HG02798 (cell line): ENCODE data around the gene ATXN7L3.

Experiments used
- ATAC-seq: cut with Tn5 transposase; IDR thresholded peaks from one replicate; pipeline ENCODE4 v1.9.1; 2021; ENCODE audit warnings: mild to moderate bottlenecking; ENCODE audit not compliant: unreplicated experiment, poor library complexity

Gene ATXN7L3

GRCh38 chr17:44219108-44219615, 19.5 kb upstream of the ATXN7L3 start:
- peak; percentile 44 for ATAC-seq

DNA sequence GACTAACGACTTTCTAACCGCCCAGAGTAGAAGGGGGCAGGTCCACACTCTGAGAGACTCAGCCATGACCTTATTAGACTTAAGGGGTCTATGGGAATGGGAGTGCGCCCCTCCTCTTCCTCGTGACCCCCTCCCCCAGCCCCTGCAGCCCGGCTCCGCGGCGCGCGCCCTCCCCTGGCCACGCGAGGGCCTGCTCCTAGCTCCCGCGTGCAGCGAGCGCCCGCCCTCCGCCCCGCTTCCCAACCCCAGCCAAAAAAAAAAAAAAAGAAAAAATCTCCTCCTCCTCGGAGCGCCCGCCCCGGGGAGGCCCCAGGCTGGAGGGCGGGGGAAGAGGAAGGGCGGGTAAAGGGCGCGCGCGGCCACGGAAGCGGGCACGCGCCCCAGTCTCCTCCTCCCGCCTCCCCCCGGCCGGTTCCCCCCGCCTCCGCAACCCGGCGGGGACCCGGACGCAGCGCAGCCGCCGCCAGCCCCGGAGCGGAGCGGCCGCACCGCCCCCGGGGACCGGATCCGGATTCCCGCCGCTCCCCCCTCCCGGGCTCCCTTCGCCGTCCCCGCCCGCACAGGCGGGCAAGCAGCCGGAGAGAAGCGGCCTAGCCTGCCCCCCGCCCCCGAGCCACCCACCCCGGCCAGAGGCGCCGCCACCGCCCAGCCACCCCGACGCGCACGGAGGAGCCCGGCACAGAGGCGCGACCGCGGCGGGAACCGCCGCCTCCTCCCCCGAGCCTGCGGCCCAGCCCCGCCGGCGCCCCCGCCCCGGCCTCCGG, 18.8 kb upstream of the ATXN7L3 start:
- ATAC-seq = peak; percentile 54

GRCh38 chr17:44217738-44218343, 18.2 kb upstream of the ATXN7L3 start:
- ATAC-seq = no peak

GRCh38 chr17:44216694-44217093, 17.0 kb upstream of the ATXN7L3 start:
- no peak for ATAC-seq

DNA sequence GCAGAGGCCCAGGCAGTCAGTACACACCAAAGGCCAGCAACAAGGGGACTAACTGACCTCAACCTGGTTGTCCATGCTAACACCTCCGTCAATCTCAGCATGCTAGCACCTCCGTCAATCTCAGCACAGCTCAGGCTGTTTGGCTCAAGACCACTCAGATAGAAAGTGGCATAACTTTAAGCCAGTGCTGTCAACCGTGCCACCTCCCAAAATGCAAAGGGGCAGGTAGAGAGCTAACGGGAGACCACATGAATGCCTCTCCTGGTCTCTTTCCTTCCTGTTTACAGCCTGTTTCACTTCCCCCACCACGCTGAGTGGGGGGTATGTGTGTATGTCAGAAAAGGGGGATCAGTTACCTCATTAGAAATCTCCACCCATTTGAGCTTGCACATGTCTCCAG, 16.5 kb upstream of the ATXN7L3 start:
- no peak for ATAC-seq

DNA sequence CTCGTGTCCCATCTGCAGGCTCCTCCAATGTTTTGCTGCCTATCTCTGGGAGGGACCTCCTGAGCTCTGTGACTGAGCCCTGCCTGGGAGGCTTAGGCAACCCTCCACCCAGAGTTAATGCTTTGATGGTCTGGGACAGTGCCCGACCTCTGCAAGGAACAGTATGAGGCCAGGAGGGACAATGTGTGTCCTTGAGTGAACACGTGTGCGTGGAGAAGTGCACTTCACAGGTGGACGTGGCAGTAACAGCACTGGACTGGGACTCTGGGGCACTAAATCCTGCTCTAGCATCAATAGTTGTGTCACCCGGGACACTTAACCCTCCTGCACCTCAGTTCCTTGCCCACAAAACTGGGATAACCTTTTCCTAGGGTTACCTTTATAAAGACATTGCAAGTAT, 15.2 kb upstream of the ATXN7L3 start:
- ATAC-seq = no peak

GRCh38 chr17:44214230-44214494, 14.5 kb upstream of the ATXN7L3 start:
- ATAC-seq = no peak

DNA sequence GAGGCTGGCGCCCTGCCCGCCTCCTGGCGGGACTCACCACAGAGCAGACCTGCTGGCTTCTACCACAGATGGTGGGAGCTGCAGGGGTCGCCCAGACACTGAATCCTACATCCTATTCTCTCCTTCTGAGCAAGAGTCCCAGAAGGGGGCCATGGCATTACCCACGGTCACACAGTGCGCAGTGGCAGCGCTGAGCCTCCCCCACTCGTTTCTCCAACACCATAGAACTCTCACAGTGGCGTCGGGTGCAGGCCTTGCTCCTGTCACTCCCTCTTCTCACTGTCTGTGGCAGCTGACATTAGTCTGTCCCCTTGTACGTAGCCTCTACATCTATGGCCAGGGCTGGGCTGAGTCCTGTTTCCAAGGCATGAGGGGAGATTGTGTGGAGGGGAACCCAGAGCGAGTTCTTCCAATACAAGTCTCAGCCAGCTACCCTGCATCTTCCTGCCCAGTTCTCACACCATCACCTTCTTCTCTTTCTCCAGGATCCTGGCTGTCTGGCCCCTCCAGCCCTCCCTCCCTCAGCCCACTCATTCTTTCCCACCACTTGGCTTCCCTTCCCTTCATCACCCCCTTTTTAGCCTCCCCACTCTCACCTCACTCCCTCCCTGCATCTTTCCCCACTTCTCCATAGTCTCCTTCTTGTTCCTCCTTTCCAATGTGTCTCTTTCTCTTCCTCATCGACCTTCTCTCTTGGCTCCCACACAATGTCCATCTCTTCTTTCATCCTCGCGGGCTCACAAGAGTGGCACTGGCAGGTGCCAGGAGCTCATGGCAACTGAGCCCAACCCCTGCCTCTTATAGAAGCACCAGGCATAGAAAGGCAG, 13.9 kb upstream of the ATXN7L3 start:
- no peak for ATAC-seq

DNA sequence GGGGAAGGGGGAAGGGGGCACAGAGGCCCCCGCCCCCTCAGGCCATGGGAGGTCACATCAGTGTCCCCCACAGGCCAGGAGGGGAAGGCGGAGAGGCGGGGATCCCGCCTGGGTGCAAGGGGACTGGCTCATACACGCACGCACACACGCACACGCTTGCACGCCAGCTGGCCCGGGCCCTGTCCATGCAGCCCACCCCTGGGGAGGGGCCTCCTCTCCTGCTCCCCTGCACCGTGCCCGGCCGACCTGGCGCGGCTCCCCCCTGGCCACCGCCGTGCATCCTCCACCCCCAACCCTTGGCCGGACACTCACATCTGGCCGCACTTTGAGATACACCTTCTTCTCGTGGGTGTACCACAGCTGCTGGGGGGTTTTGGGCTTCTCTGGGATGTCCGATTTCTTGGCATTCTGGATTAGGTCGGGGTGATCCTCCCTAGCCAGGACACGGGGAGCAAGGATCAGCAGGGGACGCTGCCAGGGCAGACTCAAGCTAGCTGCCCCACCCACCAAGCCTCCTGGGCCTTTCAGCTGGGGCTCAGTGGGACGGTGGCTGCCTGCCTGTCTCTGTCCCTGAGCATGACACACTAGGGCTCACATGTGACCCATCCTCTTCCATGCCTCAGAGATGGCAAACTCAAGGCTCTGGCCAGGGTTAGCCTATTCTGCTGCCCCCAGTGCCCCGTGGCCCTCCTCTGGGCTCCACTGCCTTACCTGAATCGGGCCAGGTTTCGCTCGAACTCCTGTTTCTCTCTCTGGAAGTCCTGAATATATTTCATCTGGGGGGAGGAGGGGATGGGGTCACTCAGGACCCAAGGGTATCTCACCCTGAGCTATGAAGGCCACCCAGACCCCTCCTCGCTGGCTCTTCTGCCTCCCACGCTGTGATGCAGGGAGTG, 13.1 kb upstream of the ATXN7L3 start:
- ATAC-seq = no peak

DNA sequence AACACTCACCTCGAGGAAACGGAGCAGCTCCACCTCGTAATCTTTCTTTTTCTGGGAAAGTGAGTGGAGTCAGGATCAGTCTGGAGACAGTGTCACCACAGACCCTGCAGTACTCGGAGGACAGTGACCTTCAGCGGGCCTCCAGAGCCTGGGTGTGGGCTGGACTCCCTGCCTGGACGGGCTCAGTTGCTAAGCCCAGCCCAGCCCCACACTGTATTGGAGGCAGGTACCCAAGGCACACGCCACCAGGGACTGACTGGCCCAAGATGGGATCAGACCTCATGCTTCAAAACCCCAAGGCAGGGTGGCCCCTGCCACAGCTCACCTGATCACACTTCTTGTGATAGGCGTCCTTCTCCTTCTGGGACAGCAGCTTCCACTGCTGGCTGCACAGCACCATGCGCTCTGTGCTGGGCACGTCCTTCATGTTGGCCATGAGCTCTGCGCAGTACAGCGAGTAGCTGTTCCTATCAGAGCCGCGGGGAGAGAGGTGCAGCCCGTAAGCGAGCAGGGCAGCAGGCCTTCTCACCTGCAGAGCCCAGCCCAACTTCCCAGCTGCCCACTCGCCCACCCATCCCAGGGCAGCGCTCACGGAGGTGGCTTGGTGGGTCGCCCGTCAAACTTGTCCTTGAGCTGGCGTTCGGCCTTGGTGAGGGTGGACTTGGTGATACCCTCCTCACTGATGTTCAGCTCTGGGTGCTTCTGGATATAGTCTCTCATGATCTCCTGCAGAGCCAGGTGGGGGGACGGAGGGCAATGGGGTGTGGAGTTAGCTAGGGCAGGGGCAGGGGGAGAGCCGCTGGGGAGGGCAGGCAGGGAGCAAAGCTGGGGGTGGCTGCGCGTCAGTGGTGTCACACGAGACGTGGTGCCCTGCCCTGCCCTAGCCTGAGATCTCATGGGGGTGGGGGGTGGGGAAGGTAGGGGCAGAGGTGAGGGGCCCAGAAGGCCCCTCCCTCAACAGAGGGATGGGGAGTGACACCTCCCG, 11.9 kb upstream of the ATXN7L3 start:
- no peak for ATAC-seq

DNA sequence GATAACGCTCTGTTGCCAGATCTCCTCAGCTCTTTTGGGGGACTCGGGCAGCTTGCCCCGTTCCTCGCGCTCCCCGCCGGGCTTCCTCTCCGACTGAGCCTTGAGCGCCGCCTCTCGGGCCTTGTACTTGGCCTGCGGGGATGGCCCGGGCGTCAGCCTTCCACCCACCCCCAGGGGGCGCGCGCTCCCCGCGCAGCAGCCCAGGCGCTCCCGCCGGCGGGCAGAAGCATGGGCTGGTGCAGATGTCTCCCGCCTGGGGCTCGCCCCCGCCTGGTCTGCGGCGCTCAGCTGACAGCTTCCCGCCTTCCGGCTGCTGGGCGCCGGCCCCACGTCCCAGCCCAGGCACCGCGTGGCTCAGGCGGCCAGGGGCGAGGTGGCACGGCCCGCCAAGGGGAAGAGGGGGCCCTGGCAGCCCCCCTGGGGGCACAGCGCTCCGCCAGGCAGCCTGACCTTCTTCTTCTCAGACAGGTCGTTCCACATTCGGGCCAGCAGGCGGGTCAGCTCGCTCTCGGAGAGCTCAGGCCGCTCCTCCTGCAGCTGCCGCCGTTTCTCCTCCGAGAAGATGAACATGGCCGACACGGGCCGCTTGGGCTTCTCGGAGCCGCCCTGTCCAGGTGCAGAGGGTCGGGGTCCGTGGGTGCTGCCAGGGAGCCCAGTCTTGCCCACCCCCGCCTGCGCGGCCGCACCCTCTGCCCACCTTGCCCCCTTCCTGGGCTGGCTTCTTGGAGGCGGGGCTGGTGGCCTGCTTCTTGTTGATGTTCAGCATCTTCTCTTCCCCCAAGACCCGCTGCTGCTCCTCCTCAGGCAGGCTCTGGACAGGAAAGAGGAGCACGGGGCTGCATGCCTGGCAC, 10.9 kb upstream of the ATXN7L3 start:
- peak; percentile 93 for ATAC-seq

GRCh38 chr17:44209786-44210341, 10.2 kb upstream of the ATXN7L3 start:
- no peak for ATAC-seq

GRCh38 chr17:44207743-44208142, 8.1 kb upstream of the ATXN7L3 start:
- no peak for ATAC-seq

- no peak for ATAC-seq
Measured at GRCh38 chr17:44207319-44207718, 7.6 kb upstream of the ATXN7L3 start.

- ATAC-seq = no peak
Measured at GRCh38 chr17:44206825-44207155, 7.1 kb upstream of the ATXN7L3 start.

- ATAC-seq = no peak
Measured at GRCh38 chr17:44205962-44206824, 6.5 kb upstream of the ATXN7L3 start.

GRCh38 chr17:44204441-44204882, 4.8 kb upstream of the ATXN7L3 start:
- ATAC-seq = no peak
